GM12873 (cell line): ENCODE data around the gene LY86.

Experiments
- TF ChIP-seq, protein P1 (sequence below): IDR thresholded peaks from 2 replicates; pipeline ENCODE4 v1.5.1; 2012; ENCODE audit warnings: low read depth, mild to moderate bottlenecking, moderate library complexity, low read length, control low read depth; ENCODE audit not compliant: insufficient read depth; ENCODE audit errors: missing control alignments

The LY86 gene

DNA sequence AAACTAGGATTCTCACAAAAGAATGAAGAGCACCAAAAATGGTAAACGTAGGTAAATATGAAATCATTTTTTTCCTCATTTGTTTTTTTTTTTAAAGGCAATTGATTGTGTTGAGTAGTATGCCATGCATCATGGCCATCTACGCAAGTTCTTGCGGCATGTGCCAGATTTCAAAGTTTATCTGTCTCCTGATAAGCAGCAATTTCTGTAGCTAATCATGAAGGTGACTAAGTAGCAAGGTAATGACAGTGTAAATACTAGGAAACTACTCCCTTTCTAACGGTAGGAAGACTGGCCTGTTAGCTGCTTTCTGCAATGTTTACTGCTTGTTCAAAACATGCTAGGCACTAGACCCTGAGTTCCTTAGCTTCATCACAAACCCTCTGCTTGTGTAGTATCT is 13.4 kb upstream of the LY86 start:
- TF ChIP-seq, protein P1, sequence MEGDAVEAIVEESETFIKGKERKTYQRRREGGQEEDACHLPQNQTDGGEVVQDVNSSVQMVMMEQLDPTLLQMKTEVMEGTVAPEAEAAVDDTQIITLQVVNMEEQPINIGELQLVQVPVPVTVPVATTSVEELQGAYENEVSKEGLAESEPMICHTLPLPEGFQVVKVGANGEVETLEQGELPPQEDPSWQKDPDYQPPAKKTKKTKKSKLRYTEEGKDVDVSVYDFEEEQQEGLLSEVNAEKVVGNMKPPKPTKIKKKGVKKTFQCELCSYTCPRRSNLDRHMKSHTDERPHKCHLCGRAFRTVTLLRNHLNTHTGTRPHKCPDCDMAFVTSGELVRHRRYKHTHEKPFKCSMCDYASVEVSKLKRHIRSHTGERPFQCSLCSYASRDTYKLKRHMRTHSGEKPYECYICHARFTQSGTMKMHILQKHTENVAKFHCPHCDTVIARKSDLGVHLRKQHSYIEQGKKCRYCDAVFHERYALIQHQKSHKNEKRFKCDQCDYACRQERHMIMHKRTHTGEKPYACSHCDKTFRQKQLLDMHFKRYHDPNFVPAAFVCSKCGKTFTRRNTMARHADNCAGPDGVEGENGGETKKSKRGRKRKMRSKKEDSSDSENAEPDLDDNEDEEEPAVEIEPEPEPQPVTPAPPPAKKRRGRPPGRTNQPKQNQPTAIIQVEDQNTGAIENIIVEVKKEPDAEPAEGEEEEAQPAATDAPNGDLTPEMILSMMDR = no peak

DNA sequence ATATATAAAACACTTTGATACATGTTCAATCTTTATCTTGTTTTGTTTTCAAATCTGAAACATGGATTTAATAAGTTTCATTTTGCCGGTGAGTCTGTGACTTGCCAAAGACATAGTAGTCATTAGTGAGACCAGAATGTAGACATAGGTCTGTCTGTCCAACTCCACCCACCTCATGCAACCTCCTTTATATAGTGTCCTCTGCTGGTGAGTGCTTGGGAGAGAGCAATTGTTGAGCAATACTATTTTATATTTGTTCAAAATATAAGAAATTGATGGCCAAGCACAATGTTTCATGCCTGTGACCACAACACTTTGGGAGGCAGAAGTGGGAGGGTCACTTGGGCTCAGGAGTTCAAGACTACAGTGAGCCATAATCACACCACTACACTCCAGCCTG is 10.8 kb upstream of the LY86 start:
- TF ChIP-seq, protein P1 = no peak

DNA sequence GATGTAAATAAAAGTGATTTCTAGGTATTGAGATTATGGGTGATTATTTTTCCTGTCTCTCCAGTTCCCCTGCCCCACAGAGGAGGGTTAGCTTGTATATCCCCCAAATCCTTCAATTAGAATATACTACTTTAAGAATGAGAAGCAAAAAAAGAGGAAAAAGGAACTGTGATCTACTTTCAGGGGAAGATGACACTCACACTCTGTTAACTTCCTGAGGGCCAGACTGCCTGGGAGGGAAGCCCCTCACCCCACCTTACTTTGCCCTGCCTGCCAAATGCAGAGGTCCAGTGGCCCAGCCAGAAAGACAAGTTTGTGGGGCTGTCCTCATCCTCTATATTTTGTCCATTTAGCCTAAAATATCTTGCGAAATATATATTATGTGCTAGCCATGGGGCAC is 9.2 kb upstream of the LY86 start:
- TF ChIP-seq, protein P1 = no peak

DNA sequence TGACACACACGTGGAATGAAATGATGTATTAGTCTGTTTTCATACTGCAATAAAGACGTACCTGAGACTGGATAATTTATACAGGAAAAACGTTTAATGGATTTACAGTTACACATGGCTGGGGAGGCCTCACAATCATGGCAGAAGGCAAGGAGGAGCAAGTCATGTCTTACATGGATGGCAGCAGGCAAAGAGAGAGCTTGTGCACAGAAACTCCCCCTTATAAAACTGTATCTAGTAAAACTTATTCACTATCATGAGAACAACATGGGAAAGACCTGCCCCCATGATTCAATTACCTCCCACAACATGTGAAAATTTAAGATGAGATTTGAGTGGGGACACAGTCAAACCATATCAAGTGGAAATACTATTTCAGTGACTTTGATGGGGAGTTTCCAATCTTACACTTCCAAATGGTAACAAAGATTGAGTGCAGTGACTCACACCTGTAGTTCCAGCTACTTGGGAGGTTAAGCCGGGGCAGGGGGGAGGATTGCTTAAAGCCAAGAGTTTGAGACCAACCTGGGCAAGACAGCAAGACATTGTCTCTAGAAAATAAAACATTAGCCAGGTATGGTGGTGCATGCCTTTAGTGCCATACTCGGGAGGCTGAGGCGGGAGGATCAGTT is 8.2 kb upstream of the LY86 start:
- TF ChIP-seq, protein P1 = no peak

DNA sequence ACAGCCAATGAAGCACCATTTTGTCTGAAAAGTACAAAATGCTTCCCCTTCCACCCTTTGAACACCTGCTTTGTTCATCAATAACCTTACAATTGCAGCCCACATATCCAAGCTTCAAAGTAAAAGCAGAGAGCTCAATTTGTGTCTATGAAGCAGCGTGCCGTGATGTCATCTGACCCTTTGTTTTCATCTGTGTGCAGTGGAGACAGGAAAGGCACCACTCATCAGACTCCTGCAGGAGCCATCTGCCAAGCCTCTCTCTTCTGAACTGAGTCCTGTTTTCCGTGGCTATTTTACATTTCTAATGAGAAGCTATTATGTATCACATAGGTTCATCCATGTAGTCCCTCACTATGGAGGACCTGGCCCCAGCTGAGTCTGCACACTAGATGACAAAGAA is 7.5 kb upstream of the LY86 start:
- TF ChIP-seq, protein P1 = no peak

DNA sequence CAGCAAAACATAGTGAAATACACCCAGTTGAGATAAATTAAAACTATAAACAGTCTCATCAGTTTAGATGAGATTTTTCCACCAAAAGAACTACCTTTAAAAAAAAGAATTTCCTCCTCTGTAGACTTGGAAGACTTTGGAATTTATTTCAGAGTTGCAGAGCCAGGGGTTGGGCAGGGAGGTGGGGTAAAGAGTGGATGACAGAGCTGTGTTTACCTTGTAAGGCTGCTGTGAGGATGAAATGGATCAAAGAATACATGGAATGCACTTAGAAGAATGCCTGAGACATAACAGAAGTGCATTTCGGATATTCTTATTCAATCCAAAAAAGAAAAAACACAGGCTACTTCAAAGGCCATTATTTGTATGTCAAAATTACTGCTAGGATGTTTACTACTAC is 6.4 kb upstream of the LY86 start:
- TF ChIP-seq, protein P1 = no peak

DNA sequence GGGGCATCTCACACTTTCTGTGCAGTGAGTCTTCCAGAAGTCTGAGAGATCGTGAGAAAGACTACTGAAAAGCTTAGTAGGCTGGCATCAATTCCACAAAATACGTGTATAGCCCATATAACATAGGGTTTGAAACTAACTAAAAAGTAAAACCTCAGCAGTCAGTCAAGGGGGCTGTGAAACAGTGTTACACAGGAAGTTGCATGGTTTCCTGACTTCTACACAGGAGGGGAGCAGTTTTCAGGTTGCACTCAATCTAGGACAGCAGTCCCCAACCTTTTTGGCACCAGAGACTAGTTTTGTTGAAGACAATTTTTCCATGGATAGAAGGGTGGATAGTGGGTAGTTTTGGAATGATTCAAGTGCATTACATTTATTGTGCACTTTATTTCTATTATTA is 4.7 kb upstream of the LY86 start:
- TF ChIP-seq, protein P1 = no peak
